ENCODE measurements around the gene PMVK. TPM values are rescaled to one million over a fixed set of nuclear protein-coding genes. Genes with fewer than 3 reads are reported as not detected.

The PMVK gene
- total and polyA plus RNA-seq, 2 donors (not counting 1 experiment from before 2014, with no cell fraction given): 10.1 to 25.1 TPM

DNA sequence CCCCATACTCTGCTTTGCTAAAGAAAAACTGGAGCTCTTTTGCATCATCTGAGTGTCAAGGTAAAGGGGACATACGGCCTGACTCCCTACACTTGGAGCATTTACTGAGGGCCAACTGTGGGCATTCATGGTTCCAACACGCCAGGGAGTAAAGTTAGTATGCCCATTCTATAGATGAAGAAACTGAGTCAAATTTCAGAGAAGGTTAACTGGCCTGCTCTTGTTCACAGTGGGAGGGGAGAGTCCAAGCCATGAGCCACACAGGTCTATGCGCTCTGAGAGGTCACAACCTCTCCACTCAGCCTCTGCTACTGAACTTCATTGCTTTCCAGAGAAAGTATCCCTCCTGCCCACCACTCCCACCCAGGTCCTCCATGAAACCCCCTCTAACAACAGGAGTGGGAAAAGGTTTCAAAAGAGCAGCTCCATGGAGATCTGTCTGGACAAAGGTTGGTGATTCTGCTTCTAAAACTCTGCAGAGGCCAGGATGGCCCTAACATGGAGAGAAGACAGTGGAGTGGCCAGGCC lies 59.6 kb downstream of the PMVK start:
- Histone ChIP-seq H3K4me1 (ENCODE audit: control insufficient read depth, extremely low read depth, insufficient read depth, low read length) (no peaks in the 10 kb centered on the region), H3K4me2 (ENCODE audit: extremely low read depth, insufficient read depth, low read length) (no peak overlapping the region), H3K36me3 (ENCODE audit: control insufficient read depth, insufficient read depth, low read length) (no peaks in the 10 kb centered on the region), H3K27me3 (ENCODE audit: control insufficient read depth, insufficient read depth, low read length) (peaks cover 22% of the 10 kb centered on the region), H3K9me3 (ENCODE audit: control insufficient read depth, insufficient read depth, low read depth, low read length) (no peaks in the 10 kb centered on the region), H3K27ac (ENCODE audit: insufficient read depth, low read length) (no peak overlapping the region), H3K9ac (ENCODE audit: insufficient read depth, low read length) (no peak overlapping the region), H2AFZ (ENCODE audit: low read length) (no peak overlapping the region), H3K4me3 (replicated peaks in 1 of 4; ENCODE audit: control extremely low read depth in 1 of 4, insufficient read depth in 1 of 4, low read depth in 3 of 4, low read length in 4 of 4) (no peak overlapping the region), H3K79me2 (ENCODE audit: control insufficient read depth, insufficient read depth, low read length) (no peaks in the 10 kb centered on the region), H4K20me1 (ENCODE audit: control insufficient read depth, extremely low read depth, insufficient read depth, low read length) (no peaks in the 10 kb centered on the region)
- DNase-seq (ENCODE audit: low read depth in 2 of 2): no peak
- TF ChIP-seq, protein P1, sequence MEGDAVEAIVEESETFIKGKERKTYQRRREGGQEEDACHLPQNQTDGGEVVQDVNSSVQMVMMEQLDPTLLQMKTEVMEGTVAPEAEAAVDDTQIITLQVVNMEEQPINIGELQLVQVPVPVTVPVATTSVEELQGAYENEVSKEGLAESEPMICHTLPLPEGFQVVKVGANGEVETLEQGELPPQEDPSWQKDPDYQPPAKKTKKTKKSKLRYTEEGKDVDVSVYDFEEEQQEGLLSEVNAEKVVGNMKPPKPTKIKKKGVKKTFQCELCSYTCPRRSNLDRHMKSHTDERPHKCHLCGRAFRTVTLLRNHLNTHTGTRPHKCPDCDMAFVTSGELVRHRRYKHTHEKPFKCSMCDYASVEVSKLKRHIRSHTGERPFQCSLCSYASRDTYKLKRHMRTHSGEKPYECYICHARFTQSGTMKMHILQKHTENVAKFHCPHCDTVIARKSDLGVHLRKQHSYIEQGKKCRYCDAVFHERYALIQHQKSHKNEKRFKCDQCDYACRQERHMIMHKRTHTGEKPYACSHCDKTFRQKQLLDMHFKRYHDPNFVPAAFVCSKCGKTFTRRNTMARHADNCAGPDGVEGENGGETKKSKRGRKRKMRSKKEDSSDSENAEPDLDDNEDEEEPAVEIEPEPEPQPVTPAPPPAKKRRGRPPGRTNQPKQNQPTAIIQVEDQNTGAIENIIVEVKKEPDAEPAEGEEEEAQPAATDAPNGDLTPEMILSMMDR (conservative IDR thresholded peaks at IDR 0.05 in 1 of 2, IDR thresholded peaks at IDR 0.05 in 1 of 2; ENCODE audit: low read depth in 1 of 2, low read length in 2 of 2): no peak
- no peak for TF ChIP-seq EZH2 (IDR thresholded peaks at IDR 0.05; ENCODE audit: low read length, missing control alignments)

Other genes with a start within 250 kb of the PMVK start
- not detected in 2 replicates for gene KCNN3, start 66.4 kb downstream of the PMVK start, total RNA-seq
- gene KCNN3, start 66.4 kb downstream of the PMVK start, polyA plus RNA-seq: not detected in 2 replicates
- gene PBXIP1, start 19.4 kb upstream of the PMVK start, total RNA-seq: 106 and 113 TPM in 2 replicates
- gene PBXIP1, start 19.4 kb upstream of the PMVK start, polyA plus RNA-seq: 21.1 and 32.8 TPM in 2 replicates
- gene PYGO2, start 25.1 kb upstream of the PMVK start, total RNA-seq: 19.3 and 28.1 TPM in 2 replicates
- 15.3 and 17.4 TPM in 2 replicates for gene PYGO2, start 25.1 kb upstream of the PMVK start, polyA plus RNA-seq
- gene SHC1, start 34.0 kb upstream of the PMVK start, total RNA-seq: 220 and 245 TPM in 2 replicates
- 277 and 289 TPM in 2 replicates for gene SHC1, start 34.0 kb upstream of the PMVK start, polyA plus RNA-seq
- gene CKS1B, start 38.0 kb upstream of the PMVK start, total RNA-seq: 23.9 and 40.3 TPM in 2 replicates
- gene CKS1B, start 38.0 kb upstream of the PMVK start, polyA plus RNA-seq: 55.4 and 176 TPM in 2 replicates
- 20.5 and 24.9 TPM in 2 replicates for gene FLAD1, start 46.6 kb upstream of the PMVK start, total RNA-seq
- gene FLAD1, start 46.6 kb upstream of the PMVK start, polyA plus RNA-seq: 11.8 and 20.1 TPM in 2 replicates
- 0.26 TPM in 1 of 2 replicates, not detected in the other for gene LENEP, start 56.9 kb upstream of the PMVK start, total RNA-seq
- gene LENEP, start 56.9 kb upstream of the PMVK start, polyA plus RNA-seq: not detected in 2 replicates
- 12.3 and 19.3 TPM in 2 replicates for gene ZBTB7B, start 66.1 kb upstream of the PMVK start, total RNA-seq
- 6.2 and 7.0 TPM in 2 replicates for gene ZBTB7B, start 66.1 kb upstream of the PMVK start, polyA plus RNA-seq
- under 0.01 and 0.17 TPM in 2 replicates for gene DCST2, start 97.1 kb upstream of the PMVK start, total RNA-seq
- 0.06 and 0.10 TPM in 2 replicates for gene DCST2, start 97.1 kb upstream of the PMVK start, polyA plus RNA-seq
- not detected in 2 replicates for gene DCST1, start 97.1 kb upstream of the PMVK start, total RNA-seq
- not detected in 2 replicates for gene DCST1, start 97.1 kb upstream of the PMVK start, polyA plus RNA-seq
- 49.1 and 58.5 TPM in 2 replicates for gene ADAM15, start 114.6 kb upstream of the PMVK start, total RNA-seq
- gene ADAM15, start 114.6 kb upstream of the PMVK start, polyA plus RNA-seq: 19.5 and 28.9 TPM in 2 replicates
- gene EFNA4, start 127.0 kb upstream of the PMVK start, total RNA-seq: 2.8 and 3.8 TPM in 2 replicates
- 2.6 and 4.3 TPM in 2 replicates for gene EFNA4, start 127.0 kb upstream of the PMVK start, polyA plus RNA-seq
- 0.33 and 0.51 TPM in 2 replicates for gene EFNA3, start 142.1 kb upstream of the PMVK start, total RNA-seq
- 0.16 and 0.30 TPM in 2 replicates for gene EFNA3, start 142.1 kb upstream of the PMVK start, polyA plus RNA-seq
- 0.26 TPM in 1 of 2 replicates, not detected in the other for gene EFNA1, start 191.2 kb upstream of the PMVK start, total RNA-seq
- 0.06 and 0.07 TPM in 2 replicates for gene EFNA1, start 191.2 kb upstream of the PMVK start, polyA plus RNA-seq
- 35.4 and 61.1 TPM in 2 replicates for gene SLC50A1, start 199.1 kb upstream of the PMVK start, total RNA-seq
- gene SLC50A1, start 199.1 kb upstream of the PMVK start, polyA plus RNA-seq: 29.4 and 36.0 TPM in 2 replicates
- 27.7 and 40.5 TPM in 2 replicates for gene DPM3, start 203.8 kb upstream of the PMVK start, total RNA-seq
- gene DPM3, start 203.8 kb upstream of the PMVK start, polyA plus RNA-seq: 31.9 and 35.4 TPM in 2 replicates
- 122 and 125 TPM in 2 replicates for gene KRTCAP2, start 236.6 kb upstream of the PMVK start, total RNA-seq
- gene KRTCAP2, start 236.6 kb upstream of the PMVK start, polyA plus RNA-seq: 123 and 134 TPM in 2 replicates
- 3.1 and 4.0 TPM in 2 replicates for gene TRIM46, start 237.1 kb upstream of the PMVK start, total RNA-seq
- 1.9 and 2.2 TPM in 2 replicates for gene TRIM46, start 237.1 kb upstream of the PMVK start, polyA plus RNA-seq